GM19467 (cell line): ENCODE data around the gene RASSF5.

Experiments used
- ATAC-seq: cut with Tn5 transposase; IDR thresholded peaks from one replicate; pipeline ENCODE4 v1.9.1; 2021; ENCODE audit warnings: mild to moderate bottlenecking, moderate library complexity; ENCODE audit not compliant: unreplicated experiment

Gene RASSF5

DNA sequence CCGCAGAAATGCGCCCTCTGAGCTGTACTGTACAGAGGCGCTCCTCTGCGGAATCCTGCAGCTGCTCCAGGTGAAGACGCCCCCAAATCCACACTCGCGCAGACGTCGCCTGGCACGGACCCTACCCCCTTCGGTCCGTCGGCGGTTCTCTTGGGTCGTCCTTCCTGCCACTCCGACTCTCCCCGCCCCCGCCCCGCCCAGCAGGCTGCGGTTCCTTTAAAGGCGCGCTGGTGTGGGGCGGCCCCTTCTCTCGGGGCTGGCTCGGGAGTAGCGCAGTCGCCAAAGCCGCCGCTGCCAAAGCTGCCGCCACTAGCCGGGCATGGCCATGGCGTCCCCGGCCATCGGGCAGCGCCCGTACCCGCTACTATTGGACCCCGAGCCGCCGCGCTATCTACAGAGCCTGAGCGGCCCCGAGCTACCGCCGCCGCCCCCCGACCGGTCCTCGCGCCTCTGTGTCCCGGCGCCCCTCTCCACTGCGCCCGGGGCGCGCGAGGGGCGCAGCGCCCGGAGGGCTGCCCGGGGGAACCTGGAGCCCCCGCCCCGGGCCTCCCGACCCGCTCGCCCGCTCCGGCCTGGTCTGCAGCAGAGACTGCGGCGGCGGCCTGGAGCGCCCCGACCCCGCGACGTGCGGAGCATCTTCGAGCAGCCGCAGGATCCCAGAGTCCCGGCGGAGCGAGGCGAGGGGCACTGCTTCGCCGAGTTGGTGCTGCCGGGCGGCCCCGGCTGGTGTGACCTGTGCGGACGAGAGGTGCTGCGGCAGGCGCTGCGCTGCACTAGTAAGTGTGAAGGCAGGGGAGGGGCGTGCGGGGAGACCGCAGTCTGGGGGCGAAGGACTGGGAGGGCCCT, at the start of gene RASSF5:
RASSF5 (plus strand) TSS at position 248 of the 846 bp plus-strand sequence; CDS start at position 320, 72 bp downstream.
- peak; percentile 43 for ATAC-seq

DNA sequence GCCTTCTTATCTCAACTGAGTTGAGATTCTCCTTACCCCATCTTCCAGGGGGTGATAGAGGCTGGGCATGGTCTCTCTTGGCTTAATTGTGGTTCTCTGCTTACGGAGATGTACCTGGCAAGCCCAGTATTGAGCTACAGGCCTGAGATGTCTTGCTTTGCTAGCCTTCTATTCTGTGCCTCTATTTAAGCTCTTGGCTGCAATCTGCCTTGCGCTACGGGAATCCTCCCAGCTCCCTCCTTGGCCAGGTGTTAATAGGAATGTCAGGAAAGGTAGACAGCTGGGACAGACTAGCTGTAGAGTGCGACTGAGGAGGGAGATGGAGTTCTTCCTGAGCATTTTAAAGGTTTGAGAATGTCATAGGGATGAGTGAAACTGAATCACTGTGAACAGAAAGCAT, 47.6 kb upstream of the RASSF5 start:
- no peak for ATAC-seq

DNA sequence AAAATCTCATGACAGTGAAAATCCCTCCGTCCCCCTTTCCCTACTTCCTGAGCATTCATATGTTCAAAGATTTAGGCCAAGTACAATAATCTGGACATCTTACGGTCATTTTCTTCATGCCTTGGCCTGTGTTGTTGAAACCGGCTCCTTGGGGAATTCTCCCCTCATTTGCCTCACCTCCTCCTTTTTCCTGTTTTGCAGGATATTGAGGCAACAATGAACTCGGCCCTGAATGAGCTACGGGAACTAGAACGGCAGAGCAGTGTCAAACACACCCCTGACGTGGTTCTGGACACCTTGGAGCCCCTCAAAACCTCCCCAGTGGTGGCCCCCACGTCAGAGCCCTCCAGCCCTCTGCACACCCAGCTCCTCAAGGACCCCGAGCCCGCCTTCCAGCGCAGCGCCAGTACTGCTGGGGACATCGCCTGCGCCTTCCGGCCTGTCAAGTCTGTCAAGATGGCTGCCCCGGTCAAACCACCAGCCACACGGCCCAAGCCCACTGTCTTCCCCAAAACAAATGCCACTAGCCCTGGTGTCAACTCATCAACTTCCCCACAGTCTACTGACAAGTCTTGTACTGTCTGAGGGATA, 46.4 kb upstream of the RASSF5 start:
- ATAC-seq = no peak

DNA sequence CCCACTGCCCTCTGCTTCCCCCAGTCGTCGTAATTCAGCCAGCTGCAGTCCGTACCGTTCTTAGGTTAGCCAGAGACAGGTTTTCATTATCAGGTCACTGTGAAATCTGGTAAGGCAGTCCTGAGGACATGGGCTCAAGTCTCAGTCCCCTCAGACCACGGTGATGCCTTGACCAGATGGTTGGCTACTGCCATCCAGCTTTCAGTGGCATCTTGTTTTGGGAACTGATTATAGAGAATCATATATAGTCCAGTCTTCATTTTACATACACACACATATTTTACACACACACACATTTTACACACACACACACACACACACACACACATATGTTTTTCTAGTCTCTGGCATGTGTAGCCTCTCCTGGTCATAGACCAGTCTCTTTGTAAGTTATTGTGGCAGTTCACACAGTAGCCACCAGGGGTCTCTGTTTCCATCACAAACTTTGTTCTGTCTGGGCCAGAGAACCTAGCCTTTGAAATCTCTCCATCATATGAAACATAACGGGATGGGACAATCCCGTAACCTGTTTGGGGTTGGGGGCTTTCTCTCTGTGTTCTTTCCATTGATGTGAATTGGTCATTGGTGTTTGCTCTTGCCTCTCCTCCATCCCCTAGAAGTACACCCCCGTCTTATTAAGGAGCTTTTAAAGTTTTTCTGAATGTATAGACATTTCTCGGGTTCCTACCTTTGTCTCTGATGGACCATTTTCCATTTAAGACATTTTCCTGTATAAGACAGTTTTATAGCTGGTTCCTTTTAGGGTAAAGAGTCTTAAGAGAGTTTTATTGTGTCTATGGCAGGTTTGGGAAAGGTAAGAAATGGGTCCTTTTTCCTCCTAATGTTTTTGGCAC, 45.5 kb upstream of the RASSF5 start:
- no peak for ATAC-seq

- no peak for ATAC-seq
These were observed 44.2 kb upstream of the RASSF5 start for GRCh38 chr1:206463137-206463536.

GRCh38 chr1:206463911-206464310, 43.4 kb upstream of the RASSF5 start:
- ATAC-seq = no peak

- no peak for ATAC-seq
These were observed 42.8 kb upstream of the RASSF5 start for GRCh38 chr1:206464456-206464964.

- ATAC-seq = no peak
These were observed 41.4 kb upstream of the RASSF5 start for GRCh38 chr1:206465951-206466350.

DNA sequence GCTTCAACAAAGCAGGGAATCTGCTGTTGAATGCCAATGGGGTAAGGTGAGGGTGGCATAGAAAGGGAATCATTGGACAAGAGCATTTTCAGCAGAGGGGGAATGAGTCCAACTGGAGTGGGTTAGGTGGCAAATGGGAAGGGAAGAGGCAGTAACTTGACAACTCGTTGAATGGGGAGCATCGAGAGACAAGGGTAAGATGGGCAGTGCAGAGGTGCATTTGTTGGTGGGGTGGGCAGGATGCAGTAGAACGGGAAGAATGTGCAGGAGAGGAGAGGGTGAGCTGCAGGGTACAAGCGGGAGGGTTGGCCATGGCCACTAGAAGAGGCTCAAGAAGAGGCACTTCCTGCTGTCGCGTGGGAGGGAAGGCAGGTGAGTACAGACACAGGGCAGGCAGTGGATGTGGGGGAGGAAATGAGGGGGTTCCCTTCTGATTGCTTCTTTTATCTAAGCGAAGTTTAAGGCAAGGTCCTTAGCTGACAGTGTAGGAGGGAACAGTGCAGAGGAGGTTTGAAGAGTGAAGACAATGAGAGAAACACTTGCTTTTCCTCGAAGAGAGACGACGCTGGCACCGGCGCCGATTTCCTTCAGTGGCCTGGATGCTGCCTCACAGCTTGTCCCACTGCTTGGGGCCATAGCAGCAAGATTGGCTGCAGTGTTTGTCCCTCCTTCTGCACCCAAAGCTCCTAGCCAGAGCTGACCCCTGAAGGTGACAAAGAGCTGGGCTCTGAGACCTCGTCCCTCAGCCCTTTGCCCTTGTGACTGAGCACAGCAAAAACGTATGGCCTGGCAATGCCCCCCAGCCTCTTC, 40.3 kb upstream of the RASSF5 start:
- ATAC-seq = no peak

DNA sequence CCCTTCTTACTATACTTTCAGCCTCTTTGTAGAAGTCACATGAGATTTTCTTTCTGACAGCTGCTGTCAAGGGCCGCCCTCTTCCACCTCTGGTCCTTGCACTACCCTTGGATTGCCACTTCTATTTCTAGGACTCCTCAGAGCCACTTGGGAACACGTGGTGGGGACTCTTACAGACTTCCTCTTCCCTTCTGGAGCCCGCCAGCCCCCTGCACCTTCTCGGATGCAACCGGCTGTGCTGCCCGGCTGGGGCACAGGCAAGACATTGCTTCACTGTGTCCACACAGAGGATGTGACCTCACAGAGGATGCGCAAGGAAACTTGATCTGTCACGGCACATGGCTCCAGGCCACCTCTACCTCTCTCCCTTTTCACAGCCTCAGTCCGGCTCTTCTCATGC, 39.4 kb upstream of the RASSF5 start:
- no peak for ATAC-seq

GRCh38 chr1:206468571-206468970, 38.8 kb upstream of the RASSF5 start:
- ATAC-seq = no peak

GRCh38 chr1:206469411-206469932, 37.9 kb upstream of the RASSF5 start:
- ATAC-seq = no peak

DNA sequence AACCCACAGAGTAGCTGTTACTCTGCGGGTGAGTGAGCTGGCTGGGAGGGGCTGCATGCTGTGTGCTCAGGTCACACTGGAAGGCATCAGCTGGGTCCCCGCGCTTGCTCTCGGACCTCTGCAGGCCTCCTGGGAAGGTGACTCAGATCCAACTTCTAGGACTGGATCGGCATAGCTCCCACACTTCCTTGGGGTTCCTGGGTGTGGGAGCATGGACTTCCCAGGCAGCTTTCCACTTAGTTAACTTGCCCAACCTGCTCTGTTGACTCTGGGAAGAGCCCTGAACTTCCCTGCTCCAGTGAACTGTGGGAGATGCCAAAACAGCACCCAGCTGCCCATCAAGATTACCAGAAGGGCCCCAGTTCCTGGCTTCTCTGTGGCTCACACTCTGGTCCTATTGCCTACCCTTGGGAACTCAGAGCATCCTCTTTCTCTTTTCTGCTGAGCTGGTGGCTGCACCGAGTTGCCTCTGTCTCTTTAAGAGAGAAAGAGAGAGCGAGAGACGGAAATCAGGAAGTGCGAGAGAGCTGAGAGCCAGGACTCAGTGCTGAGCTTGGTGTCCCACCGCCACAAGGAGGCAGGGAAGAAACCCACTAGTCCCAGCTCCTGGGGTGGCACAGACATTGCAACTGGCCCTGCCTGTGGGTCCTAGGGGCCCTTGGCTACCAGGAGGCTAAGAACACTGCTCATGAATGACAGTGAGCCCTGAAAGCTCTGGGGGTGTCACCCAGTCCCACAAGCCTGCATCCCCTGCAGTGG, 37.2 kb upstream of the RASSF5 start, which contains the start of gene IKBKE:
IKBKE (plus strand) TSS at position 544 of the 759 bp plus-strand sequence. CDS start 2,752 bp downstream, outside the sequence.
- ATAC-seq = peak; percentile 53

GRCh38 chr1:206470692-206471414, 36.5 kb upstream of the RASSF5 start:
- ATAC-seq = no peak

GRCh38 chr1:206471415-206471801, 35.9 kb upstream of the RASSF5 start:
- no peak for ATAC-seq

DNA sequence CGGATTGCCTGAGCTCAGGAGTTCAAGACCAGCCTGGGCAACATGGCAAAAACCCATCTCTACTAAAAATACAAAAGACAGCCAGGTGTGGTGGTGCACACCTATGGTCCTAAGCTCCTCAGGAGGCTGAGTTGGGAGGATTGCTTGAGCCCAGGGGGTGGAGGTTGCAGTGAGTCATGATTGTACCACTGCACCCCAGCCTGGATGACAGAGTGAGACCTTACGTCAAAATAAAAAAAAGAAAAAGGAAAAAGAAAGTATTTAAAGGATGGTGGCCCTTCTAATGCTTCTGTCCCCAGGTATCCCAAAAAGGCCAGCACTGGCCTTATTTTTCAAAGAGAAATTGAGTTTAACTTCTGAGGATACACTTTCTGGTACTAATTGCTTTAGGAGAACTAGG, 35.3 kb upstream of the RASSF5 start:
- ATAC-seq = no peak

DNA sequence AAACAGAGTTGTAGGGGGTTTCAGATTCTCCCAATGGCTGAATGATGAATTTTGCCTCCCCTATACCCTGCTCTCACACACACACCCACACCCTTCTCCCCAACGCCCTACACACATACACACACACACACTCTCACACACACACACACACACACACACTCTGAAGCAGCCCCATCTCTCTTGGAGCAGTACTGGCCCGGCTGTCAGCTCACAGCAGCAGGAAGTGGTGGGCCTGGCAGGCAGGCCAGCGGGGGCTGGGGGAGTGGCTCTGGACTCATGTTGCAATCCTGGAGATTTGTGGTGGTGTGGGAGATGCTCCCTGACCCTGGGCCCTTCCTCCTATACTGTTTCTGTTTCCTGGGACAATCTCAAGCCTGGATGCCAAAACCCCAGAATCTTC, 34.9 kb upstream of the RASSF5 start:
- ATAC-seq = no peak

GRCh38 chr1:206472886-206473285, 34.4 kb upstream of the RASSF5 start:
- ATAC-seq = no peak

- ATAC-seq = no peak
These were observed 31.3 kb upstream of the RASSF5 start for GRCh38 chr1:206476058-206476457.
